NCI-H1417 treated with DMSO at 0.1 percent for 48 hours (cell line): Measurements from ENCODE around the gene TFRC.
"Not testable (repeated sequence)": the region's sequence is repeated elsewhere in the genome, so short reads cannot be mapped to it uniquely, and the experiment has no call there.

ENCODE experiments used
- DNase-seq: peaks from one replicate; lab custom pipeline; 2025; lab: John Stamatoyannopoulos, UW

The TFRC gene

DNA sequence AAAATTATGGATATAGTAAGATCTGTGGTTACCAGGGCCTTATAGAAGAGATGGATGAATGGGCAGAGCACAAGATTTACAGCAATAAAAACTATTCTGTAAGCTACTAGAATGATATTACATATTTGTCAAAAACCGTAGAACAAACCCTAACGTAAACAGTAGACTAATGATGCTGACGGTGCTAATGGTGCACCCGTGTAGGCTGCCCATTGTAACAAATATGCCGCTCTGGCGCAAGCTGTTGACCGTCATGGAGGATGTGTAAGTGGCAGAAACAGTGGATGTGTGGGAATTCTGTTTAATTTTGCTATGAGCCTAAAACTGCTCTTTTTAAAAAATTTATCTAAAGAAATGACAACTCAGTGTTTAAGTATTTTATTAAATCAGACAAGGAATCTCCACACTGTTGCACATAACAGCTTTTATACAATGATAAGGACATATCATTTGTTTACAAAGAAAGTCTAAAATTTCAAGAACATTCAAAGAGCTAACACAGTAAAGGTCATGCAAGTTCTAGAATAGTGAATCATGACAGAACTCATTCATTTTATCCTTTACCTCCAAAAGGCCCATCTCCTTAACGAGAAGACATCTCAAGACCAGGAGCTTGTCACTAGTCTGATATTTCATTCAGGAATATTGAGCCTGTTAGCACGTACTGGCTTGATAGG lies 32.8 kb downstream of the TFRC start:
- no peak for DNase-seq

DNA sequence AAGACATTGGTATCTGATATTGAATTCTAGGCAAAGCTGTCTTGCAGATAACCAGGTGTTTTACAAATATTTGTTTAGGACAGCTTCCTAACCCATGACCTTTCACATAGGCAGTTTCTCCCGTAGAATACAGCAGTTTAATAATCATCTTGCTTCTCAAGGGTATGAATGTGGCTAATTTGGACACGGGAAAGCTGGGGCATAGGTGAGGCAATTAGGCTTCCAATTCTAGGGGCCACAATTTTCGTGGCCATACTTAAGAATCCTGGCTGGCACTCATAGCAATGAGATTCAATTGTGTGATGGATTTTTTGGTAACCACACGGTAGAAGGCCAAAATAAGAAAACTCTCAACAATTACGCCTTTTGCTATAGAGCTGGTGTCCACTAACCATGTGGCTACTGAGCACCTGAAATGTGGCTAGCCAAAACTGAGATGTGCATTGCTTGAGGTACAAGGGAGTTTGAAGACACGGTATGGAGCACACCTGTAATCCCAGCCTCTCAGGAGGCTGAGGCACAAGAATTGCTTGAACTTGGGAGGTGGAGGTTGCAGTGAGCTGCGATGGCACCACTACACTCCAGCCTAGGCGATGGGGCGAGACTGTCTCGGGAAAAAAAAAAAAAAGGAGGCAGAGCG lies 34.4 kb downstream of the TFRC start:
- no peak for DNase-seq

DNA sequence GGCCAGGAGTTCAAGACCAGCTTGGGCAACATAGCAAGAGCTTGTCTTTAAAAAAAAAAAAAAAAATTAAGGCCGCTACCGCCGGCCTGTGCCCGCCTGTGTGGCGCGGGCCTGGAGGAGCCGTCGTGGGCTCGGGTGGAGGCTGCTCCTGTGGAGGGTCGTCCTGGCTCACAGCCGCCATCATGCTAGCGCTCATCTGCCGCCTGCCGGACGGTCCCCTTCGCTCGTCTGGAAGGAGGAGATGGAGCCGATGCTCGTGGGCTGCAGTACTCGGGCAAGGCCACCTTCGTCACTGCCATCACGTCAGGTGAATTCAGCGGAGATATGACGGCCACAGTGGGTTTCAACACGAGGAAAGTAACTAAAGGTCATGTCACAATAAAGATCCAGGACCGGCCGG lies 37.4 kb downstream of the TFRC start:
- DNase-seq: no peak

DNA sequence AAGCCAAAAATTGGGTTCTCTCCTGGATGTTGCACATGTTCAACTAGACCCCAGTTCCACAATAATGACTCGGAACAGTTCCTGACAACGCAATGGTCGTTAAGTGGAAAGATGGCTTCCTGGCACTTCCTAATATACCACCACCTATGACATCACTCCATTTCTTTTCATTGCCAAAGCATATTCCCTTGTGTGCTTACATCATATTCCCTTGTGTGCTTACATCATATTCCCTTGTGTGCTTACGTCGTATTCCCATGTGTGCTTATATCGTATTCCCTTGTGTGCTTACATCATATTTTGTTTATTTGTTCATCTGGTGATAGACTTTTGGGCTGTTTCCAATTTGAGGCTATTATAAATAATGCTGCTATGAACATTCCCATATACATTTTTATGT lies 39.2 kb downstream of the TFRC start:
- DNase-seq: no peak

DNA sequence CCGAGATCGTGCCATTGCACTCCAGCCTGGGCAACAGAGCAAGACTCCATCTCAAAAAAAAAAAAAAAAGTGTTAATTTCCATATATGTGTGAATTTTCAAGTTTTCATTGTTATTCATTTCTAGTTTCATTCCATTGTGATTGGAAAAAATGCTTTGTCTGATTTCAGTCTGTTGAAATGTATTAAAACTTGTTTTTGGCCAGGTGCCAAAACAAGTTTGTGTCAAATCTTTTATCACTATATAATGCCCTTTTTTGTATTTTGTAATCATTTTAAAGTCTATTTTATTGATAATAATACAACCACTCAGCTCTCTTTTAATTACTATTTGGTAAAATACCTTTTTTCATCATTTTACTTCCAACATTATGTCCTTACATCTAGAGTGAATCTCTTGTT lies 42.5 kb downstream of the TFRC start:
- no peak for DNase-seq

DNA sequence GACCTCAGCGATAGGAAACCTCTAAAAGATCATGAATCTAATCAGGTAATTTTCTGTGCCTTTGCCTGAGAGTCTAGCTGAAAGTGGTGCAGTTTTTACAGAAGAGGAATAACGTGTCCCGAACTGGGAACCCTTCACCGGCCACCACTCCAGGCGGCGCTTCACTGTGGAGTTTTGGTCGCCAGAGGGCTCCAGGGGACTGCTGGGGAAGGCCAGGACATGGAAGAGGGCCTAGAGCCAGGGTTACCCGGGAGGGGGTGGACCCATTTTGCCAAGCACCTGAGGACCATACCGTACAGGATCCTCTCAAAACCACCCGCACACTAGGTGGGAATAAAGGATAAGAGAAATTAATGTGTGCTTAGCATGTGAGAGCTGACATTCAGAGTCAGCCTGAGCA lies 55.8 kb downstream of the TFRC start:
- not testable (repeated sequence) for DNase-seq

DNA sequence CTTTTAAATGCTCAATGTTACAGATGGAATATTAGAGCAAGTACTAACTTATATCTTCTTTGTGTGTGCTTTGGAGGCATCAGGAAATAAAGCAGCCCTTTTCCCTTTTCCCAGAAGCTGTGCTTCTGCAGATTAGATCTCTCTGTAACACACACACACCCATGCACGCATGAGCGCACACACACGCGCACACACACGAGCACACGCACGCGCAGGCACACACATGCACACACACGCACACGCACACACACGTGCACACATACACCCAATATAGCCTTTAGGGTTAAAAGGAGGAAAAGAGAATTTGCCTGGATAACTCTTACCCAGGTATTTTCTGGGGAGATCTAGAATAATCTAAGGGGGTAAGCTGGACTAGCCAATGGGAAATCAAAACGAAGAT lies 56.9 kb downstream of the TFRC start:
- DNase-seq: no peak

DNA sequence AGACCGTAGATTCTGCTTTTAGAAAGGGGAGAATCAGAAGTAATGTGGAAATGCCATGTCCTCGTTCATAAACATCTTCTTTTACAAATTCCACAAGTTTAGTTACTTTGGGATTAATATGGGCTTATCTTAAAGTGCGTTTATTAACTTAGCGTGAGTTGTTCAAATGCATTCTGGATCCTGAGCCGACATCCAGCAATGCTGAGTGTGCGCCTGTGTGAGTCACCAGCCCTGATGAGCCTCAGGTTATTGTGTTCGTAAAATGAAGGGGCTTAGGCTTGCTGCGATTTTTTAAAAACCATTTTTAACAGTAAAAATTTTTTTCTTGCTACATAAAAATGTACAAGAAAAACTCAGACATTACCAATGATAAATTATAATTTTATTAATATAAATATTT lies 57.9 kb downstream of the TFRC start:
- DNase-seq: no peak

DNA sequence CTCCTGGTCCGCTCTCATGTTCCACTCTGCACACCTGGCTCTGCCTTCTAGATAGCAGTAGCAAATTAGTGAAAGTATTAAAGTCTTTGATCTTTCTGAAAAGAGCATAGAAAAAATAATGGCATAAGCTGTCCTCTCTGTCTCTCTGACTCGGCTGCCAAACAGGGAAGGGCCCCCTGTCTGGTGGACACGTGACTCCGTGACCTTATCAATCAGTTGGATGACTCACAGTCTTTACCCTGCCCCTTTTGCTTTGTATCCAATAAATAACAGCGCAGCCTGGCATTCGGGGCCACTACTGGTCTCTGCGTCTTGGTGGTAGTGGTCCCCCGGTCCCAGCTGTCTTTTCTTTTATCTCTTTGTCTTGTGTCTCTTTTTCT lies 59.4 kb downstream of the TFRC start:
- DNase-seq: not testable (repeated sequence)

DNA sequence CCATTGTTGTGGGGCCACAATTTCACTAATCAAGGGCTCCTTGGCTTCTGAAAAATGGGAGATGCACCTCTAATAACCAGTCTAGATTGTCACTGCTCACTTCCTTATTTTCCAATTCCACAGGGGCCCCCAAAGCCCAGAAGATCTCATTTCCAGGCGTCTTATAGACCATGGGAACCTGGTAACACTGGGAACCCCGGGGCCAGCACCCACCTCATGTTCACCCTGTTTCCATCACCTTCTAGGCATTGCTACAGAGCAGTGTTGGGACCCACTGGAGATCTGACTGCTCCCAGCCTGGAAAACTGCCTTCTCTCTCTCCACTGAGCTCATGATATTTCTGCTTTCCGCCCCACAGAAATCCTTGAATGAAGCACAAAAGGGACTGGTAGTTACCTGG lies 61.5 kb downstream of the TFRC start:
- DNase-seq: no peak

DNA sequence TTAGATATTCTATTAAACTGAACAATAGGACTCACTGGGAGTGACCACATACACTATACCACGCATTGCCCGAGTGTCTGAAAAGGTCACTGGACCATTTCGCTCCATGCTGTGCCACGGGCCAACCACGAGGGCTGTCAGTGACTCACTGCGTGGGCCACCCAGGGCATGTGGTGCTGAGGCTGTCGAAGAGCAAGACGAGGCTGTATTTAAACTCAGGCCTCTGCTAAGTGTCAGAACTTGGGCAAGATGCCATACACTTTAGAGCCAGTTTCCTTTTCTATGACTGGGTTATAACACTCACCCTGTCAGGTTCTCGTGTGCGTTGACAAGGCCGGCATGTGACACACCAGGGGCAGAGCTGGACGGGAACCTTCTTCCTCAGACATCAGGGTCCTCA lies 62.3 kb downstream of the TFRC start:
- DNase-seq: not testable (repeated sequence)

DNA sequence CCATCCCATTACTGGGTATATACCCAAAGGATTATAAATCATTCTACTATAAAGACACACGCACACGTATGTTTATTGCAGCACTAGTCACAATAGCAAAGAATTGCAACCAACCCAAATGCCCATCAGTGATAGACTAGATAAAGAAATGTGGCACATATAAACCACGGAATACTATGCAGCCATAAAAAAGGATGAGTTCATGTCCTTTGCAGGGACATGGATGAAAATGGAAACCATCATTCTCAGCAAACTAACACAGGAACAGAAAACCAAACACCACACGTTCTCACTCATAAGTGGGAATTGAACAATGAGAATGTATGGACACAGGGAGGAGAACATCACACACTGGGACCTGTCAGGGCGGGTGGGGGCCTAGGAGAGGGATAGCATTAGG lies 63.7 kb downstream of the TFRC start:
- not testable (repeated sequence) for DNase-seq

DNA sequence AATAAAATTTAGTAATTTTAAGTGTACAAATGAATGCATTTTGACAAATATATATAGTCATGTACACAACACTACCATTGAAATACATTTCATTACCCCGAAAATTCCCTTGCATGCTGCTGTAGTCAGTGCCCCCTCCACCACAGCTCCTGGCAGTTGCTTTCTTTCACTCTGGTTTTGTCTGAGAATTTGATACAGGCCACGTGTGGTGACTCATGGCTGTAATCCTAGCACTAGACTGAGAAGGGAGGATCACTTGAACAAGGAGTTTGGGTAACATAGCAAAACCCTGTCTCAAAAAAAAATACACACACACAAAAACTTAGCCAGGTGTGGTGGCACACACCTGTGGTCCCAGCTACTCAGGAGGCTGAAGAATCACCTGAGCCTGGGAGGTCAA lies 65.4 kb downstream of the TFRC start:
- no peak for DNase-seq

DNA sequence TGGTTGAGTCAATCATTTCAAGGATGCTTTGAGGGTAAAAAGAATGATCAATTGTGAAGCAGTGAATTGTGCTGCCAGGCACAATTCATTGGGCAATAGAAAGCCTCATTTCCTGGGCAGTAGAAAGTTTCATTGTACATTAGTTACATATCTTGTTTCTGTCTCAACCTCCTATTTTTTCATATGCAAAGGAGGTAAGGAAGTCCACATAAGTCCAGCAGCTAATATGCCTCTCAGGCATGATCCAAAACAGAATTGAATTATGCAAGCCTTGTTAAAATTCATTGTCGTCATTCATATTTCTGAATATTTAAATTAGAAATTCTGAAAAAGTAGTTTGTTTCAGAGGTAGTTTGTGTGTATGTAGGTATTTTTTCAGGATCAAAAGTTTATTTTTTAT lies 65.8 kb downstream of the TFRC start:
- DNase-seq: no peak

DNA sequence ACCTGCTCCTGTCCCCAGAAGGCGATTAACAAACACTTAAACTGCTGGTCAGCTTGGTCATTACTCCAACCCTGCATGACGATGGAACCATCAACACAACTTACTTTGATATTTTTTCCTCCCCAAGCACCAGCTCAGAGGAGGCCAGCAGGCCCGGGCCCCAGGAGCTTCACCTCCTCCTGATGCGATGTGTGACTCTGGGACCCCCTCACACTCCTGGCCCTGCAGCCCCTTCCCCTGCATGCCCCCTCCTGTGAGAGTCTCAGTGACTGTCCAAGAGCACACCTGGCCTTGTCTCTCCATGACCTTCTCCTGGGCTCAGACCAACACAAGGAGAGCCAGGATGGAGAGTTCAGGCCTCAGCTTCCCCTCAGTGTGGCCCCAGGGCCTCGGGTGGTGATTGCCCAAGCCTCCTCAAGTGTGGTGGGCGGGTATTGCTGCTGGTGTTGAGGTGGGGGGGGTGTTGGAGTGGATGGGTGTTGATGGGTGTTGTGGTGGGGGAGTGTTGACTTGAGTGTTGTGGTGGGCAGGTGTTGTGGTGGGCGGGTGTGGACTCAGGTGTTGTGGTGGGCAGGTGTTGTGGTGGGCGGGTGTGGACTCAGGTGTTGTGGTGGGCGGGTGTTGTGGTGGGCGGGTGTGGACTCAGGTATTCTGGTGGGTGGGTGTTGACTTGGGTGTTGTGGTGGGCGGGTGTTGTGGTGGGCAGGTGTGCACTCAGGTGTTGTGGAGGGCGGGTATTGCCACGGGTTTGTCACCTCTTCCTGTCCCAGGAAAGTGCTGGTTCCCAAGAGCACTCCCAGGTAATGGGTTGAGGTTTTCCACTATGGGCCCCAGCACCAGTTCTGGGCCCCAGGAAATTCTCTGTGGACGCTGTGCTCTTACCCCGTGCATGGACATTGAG lies 68.1 kb downstream of the TFRC start:
- DNase-seq: no peak

DNA sequence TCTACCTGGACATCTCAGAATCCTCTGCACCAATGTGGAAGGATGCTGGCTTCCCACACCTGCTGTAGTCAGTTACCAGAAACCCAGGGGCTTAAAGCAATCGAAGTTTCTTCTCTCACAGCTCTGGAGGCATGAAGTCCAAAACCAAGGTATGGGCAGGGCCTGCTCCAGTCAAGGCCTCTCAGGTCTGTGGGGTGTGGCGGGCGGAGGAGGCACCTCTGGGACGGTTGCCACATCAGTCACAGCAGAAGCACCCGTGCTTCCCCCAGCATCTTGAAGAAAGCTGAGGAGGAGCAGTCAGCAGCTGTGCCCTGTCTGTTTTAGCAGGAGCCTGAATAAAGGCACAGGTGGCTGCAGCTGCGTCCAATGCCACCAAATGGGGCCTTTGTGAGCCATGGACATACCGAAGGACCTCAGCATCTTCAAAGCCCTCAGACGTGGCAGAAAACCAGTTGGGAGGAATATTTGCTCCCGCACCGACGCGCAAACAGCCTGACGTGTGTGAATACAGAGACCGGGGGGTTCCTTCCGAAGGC lies 68.9 kb downstream of the TFRC start:
- no peak for DNase-seq

DNA sequence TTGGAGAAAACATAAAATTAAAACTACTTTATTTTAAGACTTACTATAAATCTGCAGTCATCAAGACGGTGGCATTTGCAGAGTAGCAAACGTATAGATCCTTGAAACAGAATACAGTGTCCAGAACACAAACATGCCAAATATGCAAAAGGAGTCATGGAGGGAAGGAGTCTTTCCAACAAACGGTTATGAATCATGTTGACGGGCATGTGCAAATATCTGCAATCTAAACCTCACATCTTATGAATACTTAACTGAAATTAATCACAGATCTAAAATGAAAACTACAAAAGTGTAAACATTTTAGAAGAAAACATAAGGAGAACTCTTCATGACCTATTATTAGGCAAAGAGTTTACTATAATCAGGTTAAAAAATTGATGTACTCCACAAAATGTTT lies 69.4 kb downstream of the TFRC start:
- no peak for DNase-seq

DNA sequence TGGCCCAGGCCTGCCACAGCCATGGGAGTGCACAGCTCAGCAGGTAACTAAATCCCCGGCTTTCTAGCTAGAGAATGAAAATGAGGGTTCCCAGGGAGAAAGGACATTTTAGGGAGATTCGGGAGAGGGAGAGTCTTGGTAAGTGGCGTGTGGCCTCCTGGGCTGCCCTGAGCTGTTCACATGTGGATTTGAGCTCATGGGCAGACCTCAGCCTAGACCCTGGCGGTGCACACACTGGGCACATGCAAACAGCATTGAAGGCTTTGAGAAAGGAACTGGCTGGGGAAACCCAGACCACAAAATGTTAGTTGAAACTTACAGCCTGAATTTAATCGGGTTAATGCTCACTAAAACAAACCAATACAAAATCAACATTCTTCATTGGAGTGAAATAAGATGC lies 72.4 kb downstream of the TFRC start:
- DNase-seq: no peak

DNA sequence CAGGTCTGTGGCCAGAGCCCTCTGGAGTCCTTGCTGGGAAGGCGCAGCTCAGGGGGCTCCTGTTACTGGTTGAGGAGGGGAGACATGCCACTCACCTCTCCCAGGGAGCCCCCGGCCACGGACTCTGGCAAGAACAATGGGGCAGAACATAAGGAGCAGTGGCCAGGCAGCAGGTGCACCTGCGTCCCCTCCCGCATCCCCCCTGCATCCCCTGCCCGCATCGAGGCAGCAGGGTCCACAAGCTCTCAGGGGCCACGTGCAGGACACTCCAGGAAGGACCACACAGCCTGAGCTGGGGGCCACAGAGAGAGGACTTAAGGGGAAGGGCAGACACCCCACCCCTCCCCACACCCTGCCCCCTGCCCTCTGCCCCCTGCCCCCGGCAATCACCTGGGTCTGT lies 73.0 kb downstream of the TFRC start:
- no peak for DNase-seq

DNA sequence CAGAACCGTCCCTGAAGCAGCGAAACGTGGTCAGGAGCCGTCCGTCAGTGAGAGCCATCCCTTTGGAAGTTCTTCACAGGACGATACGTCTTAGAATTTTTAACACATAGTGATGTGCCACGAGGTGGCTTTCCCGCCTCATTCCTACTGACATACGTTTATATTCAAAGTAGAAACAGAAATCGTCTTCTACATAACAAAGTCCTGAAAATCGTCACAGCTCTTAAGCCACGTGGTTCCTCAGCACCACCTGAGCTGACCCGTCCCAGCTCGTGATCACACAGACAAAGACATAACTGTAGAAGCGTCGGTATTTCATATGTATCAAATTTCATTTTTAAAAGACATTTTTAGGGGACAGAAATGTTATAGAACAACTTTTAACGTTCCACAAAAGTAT lies 73.5 kb downstream of the TFRC start:
- no peak for DNase-seq

DNA sequence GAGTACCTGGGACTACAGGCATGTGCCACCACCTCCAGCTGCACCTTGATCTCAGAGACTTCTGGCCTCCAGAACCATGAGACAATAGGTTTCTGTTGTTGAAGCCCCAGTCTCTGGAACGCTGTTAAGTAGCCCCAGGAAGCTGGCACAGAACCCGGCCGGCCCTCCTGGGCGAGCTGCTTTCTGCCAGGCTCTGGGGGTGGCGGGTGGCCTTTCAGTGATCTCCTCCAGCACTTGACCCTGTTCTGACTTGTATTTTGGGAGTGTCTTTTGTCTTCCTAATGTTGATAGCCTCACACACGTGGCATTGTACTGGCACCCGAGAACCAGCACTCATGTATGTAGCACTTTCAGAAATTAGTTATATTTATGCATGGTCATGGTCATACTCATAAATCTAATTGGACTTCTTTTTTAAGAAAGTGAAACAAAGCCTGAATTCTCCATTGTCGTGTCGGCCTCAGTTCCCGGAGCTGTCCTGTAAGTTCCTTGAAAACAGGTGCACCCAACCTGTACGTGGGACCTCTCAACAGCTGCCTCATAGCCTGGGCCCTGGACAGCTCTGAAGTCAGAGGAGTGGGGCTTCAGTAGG lies 74.0 kb downstream of the TFRC start:
- DNase-seq: no peak

DNA sequence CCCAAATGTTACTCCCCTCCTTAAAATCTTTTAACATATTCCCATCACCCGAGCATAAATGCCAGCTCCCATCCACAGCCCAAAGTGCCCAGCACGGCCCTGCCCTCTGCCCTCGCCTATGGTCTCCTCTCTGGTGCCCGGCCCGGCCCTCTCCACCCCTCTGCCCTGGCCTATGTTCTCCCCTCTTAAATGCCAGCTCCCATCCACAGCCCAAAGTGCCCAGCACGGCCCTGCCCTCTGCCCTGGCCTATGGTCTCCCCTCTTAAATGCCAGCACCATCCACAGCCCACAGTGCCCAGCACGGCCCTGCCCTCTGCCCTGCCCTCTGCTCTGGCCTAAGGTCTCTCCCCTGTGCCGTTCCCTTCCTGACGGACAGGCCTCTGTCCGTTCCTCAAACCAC lies 76.6 kb downstream of the TFRC start:
- DNase-seq: not testable (repeated sequence)
